HepG2 (cell line): ENCODE data around the gene CER1. TPM values are rescaled to one million over a fixed set of nuclear protein-coding genes. Genes with fewer than 3 reads are reported as not detected.

Experiments used
- ARNT2 ChIP-seq: sonication (generic); formaldehyde crosslinking; IDR thresholded peaks from 2 replicates; pipeline ENCODE4 v1.8.0; 2022; ENCODE audit warnings: mild to moderate bottlenecking, low read depth, missing genetic modification reagents, moderate library complexity
- E2F1 ChIP-seq: sonication (generic); formaldehyde crosslinking; IDR thresholded peaks from 2 replicates; pipeline ENCODE4 v1.5.0; 2020; ENCODE audit warnings: missing genetic modification reagents
- HINFP ChIP-seq: sonication (generic); formaldehyde crosslinking; IDR thresholded peaks from 2 replicates; pipeline ENCODE4 v1.4.0; 2020; ENCODE audit warnings: low read depth, mild to moderate bottlenecking, missing genetic modification reagents
- HOXA7 ChIP-seq: sonication (generic); formaldehyde crosslinking; IDR thresholded peaks from 2 replicates; pipeline ENCODE4 v1.8.1; 2022; ENCODE audit warnings: mild to moderate bottlenecking, missing genetic modification reagents, moderate library complexity
- ISX ChIP-seq: sonication (generic); formaldehyde crosslinking; conservative IDR thresholded peaks from 2 replicates; pipeline ENCODE4 v1.5.0; 2020; ENCODE audit warnings: missing genetic modification reagents
- MIER3 ChIP-seq: IDR thresholded peaks from 2 replicates; pipeline ENCODE4 v1.6.1; 2016; ENCODE audit warnings: missing compliant biosample characterization, borderline replicate concordance
- MXD3 ChIP-seq: IDR thresholded peaks from 2 replicates; pipeline ENCODE4 v1.6.1; 2016; ENCODE audit warnings: mild to moderate bottlenecking, missing biosample characterization, missing genetic modification reagents
- MZF1 ChIP-seq: sonication (generic); formaldehyde crosslinking; IDR thresholded peaks from 2 replicates; pipeline ENCODE4 v1.8.1; 2023; ENCODE audit warnings: mild to moderate bottlenecking, missing genetic modification reagents, borderline replicate concordance
- NAIF1 ChIP-seq: sonication (generic); formaldehyde crosslinking; IDR thresholded peaks from 2 replicates; pipeline ENCODE4 v1.5.0; 2020; ENCODE audit warnings: mild to moderate bottlenecking, missing genetic modification reagents, borderline replicate concordance
- POLR2G ChIP-seq: fragments of 200-400 bp; formaldehyde crosslinking; IDR thresholded peaks from 2 replicates; pipeline ENCODE4 v1.6.1; 2018; ENCODE audit warnings: mild to moderate bottlenecking, low read depth, low read length, moderate library complexity
- SMYD3 ChIP-seq: sonication (generic); formaldehyde crosslinking; IDR thresholded peaks from 2 replicates; pipeline ENCODE4 v1.8.1; 2023; ENCODE audit warnings: mild to moderate bottlenecking, missing genetic modification reagents
- SRSF1 ChIP-seq: fragments of 200-400 bp; formaldehyde crosslinking; optimal IDR thresholded peaks from 2 replicates; pipeline ENCODE3; 2017; ENCODE audit warnings: mild to moderate bottlenecking, low read depth, low read length, moderate library complexity
- SYNCRIP ChIP-seq: fragments of 200-400 bp; formaldehyde crosslinking; IDR thresholded peaks from 2 replicates; pipeline ENCODE4 v1.6.1; 2018; ENCODE audit warnings: mild to moderate bottlenecking, low read depth, low read length; ENCODE audit not compliant: insufficient read depth
- THAP9 ChIP-seq: sonication (generic); formaldehyde crosslinking; IDR thresholded peaks from 2 replicates; pipeline ENCODE4; 2020; ENCODE audit warnings: missing genetic modification reagents, mild to moderate bottlenecking, borderline replicate concordance
- XRCC5 ChIP-seq: fragments of 200-400 bp; formaldehyde crosslinking; optimal IDR thresholded peaks from 2 replicates; pipeline ENCODE3; 2017; ENCODE audit warnings: mild to moderate bottlenecking, low read length
- ZBTB25 ChIP-seq: IDR thresholded peaks from 2 replicates; pipeline ENCODE4 v1.6.1; 2018; ENCODE audit warnings: missing genetic modification reagents
- ZFX ChIP-seq: sonication (generic); formaldehyde crosslinking; IDR thresholded peaks from 2 replicates; pipeline ENCODE4 v1.4.0; 2020; ENCODE audit warnings: mild to moderate bottlenecking, low read depth, missing genetic modification reagents, moderate library complexity
- ZNF180 ChIP-seq: sonication (generic); formaldehyde crosslinking; IDR thresholded peaks from 2 replicates; pipeline ENCODE4 v1.4.0; 2020; ENCODE audit warnings: low read depth, missing genetic modification reagents, borderline replicate concordance
- ZNF232 ChIP-seq: sonication (generic); formaldehyde crosslinking; IDR thresholded peaks from 2 replicates; pipeline ENCODE4 v1.4.0; 2020; ENCODE audit warnings: missing genetic modification reagents, borderline replicate concordance
- ZNF674 ChIP-seq: sonication (generic); formaldehyde crosslinking; IDR thresholded peaks from 2 replicates; pipeline ENCODE4 v1.5.0; 2020; ENCODE audit warnings: low read depth, mild to moderate bottlenecking, missing genetic modification reagents
- ZNF691 ChIP-seq: sonication (generic); formaldehyde crosslinking; IDR thresholded peaks from 2 replicates; pipeline ENCODE4 v1.4.0; 2020; ENCODE audit warnings: missing genetic modification reagents, low read depth, mild to moderate bottlenecking, borderline replicate concordance
- ZSCAN31 ChIP-seq: sonication (generic); formaldehyde crosslinking; IDR thresholded peaks from 2 replicates; pipeline ENCODE4 v1.5.0; 2020; ENCODE audit warnings: low read depth, mild to moderate bottlenecking, missing genetic modification reagents
- polyA plus RNA-seq, 8 experiments: library from polyadenylated mRNA; depleted of rRNA in 3 of 8; stranded (reverse) in 7 of 8; unstranded in 1 of 8; fragments of >200 nt; fragmentation: Illumina TruSeq in 4 of 8; extraction: Trizol in 4 of 8; gene quantifications; 2 replicates each; pipeline versions ENCODE4 v1.2.1 to v1.2.3, GENCODE V29; 2011 to 2016; ENCODE audit warnings: low read depth in 4 of 8, missing spikeins in 1 of 8, mixed read lengths in 1 of 8; ENCODE audit not compliant: insufficient read depth in 1 of 8
- total RNA-seq, 5 experiments: library from RNA; depleted of rRNA; stranded (reverse); fragments of >200 nt; fragmentation: Illumina TruSeq; extraction: Trizol; gene quantifications; 2 replicates each; pipeline ENCODE4 v1.2.3, GENCODE V29; 2016; ENCODE audit warnings: low read depth in 1 of 5

The CER1 gene
- total and polyA plus RNA-seq, 2 of the 13 experiments (the other 11 are each of a cell fraction or from before 2014, with no cell fraction given), result 0.18 TPM; not detected in 1

GRCh38 chr9:14693251-14693861 is 29.2 kb downstream of the CER1 start, which contains the start of gene ZDHHC21 (continued):
- peak; percentile 58 for TF ChIP-seq ZBTB25 (CRISPR knock-in tag)
- TF ChIP-seq ZNF691 (CRISPR knock-in tag), result 0 out of 2 replicates have a peak, but pooled peaks have one; percentile 26
- peak; percentile 76 for TF ChIP-seq ZSCAN31 (CRISPR knock-in tag)
- no peak for TF ChIP-seq HOXA7 (CRISPR knock-in tag)
- TF ChIP-seq HINFP, result peak; percentile 49
- TF ChIP-seq ZNF232 (CRISPR knock-in tag), result 0 out of 2 replicates have a peak, but pooled peaks have one; percentile 29
- peak; percentile 94 for TF ChIP-seq ZFX (CRISPR knock-in tag)
- TF ChIP-seq MZF1 (CRISPR knock-in tag), result no peak
- TF ChIP-seq THAP9 (CRISPR knock-in tag), result no peak
- TF ChIP-seq ISX (CRISPR knock-in tag), result no peak
- no peak for TF ChIP-seq MIER3 (CRISPR knock-in tag)
- no peak for TF ChIP-seq SMYD3 (CRISPR knock-in tag)
- peak; percentile 85 for TF ChIP-seq MXD3 (CRISPR knock-in tag)
- no peak for TF ChIP-seq SRSF1
- no peak for TF ChIP-seq NAIF1
- TF ChIP-seq XRCC5, result no peak
- no peak for TF ChIP-seq SYNCRIP
- TF ChIP-seq E2F1 (CRISPR knock-in tag), result no peak
- TF ChIP-seq ZNF674 (CRISPR knock-in tag), result peak; percentile 96
- peak; percentile 90 for TF ChIP-seq POLR2G
- no peak for TF ChIP-seq ZNF180
- TF ChIP-seq ARNT2 (CRISPR knock-in tag), result peak; percentile 65
